Ectodermal cell (in vitro differentiated cells): ENCODE data around the gene ACTR10.

Experiments used
- H3K27ac ChIP-seq: 2 replicates; pipeline ENCODE4 v1.7.0; 2013; ENCODE audit warnings: mild to moderate bottlenecking, low read depth, low read length; ENCODE audit not compliant: insufficient read depth, poor library complexity, severe bottlenecking
- H3K27me3 ChIP-seq: 2 replicates; pipeline ENCODE4 v1.7.0; 2013; ENCODE audit warnings: mild to moderate bottlenecking, low read length; ENCODE audit not compliant: insufficient read depth, control insufficient read depth, poor library complexity, severe bottlenecking
- H3K36me3 ChIP-seq: one replicate; pipeline ENCODE4 v1.7.0; 2013; ENCODE audit warnings: low read length; ENCODE audit not compliant: control insufficient read depth, insufficient read depth
- H3K4me1 ChIP-seq: one replicate; pipeline ENCODE4 v1.7.0; 2013; ENCODE audit warnings: low read length; ENCODE audit not compliant: control insufficient read depth, insufficient read depth
- H3K4me3 ChIP-seq: 2 replicates; pipeline ENCODE4 v1.7.0; 2013; ENCODE audit warnings: low read depth, low read length, control low read depth; ENCODE audit not compliant: insufficient read depth
- H3K9me3 ChIP-seq: 2 replicates; pipeline ENCODE4 v1.7.0; 2013; ENCODE audit warnings: mild to moderate bottlenecking, low read length, moderate library complexity; ENCODE audit not compliant: control insufficient read depth
- WGBS, 2 experiments: methylation state at CpG; one replicate each; pipeline ENCODE4 v1.1.7; 2013; ENCODE audit warnings: missing lambda C conversion rate in 2 of 2; 5-methylcytosine and 5-hydroxymethylcytosine counted together

ACTR10 gene

DNA sequence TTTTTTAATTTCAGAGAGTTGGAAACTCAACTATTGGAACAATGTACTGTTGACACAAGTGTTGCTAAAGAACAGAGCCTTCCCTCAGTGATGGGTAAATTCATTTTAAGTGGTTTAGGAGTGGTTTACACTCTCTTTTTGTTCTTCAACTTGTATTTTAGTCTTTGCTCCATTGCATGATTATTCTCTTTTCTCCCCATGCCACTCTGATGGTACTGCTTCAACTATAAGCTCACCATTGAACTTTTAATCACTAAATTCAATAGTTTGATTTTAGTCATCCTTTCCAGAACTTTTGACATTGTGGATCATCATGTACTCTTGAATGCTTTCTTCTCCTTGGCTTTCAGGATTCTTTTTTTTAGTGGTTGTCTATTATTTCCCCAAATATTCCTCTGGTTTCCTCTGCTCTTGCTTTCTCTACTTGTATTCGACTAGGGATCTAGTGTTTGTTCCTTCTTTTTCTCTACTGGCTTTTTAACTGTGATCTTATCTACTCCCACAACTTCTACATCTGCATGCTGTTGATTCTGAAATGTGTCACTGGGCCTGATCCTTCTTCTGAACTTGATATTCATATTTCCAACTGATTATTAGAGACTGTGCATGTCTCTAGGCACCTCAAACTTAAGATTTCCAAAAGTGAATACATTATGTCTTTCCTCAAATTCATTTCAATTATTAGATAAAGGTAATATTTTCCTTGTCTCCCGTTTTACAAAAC lies 15.4 kb downstream of the ACTR10 start:
- Histone ChIP-seq H3K36me3 (peaks cover 10% of the 10 kb centered on the region), H3K4me3 (no peak overlapping the region), H3K27ac (no peak overlapping the region), H3K9me3 (no peaks in the 10 kb centered on the region), H3K4me1 (no peaks in the 10 kb centered on the region), H3K27me3 (no peaks in the 10 kb centered on the region)
- 83 to 97% methylated on average over 2 of the region's 2 CpGs for whole genome bisulfite sequencing, 2 experiments

DNA sequence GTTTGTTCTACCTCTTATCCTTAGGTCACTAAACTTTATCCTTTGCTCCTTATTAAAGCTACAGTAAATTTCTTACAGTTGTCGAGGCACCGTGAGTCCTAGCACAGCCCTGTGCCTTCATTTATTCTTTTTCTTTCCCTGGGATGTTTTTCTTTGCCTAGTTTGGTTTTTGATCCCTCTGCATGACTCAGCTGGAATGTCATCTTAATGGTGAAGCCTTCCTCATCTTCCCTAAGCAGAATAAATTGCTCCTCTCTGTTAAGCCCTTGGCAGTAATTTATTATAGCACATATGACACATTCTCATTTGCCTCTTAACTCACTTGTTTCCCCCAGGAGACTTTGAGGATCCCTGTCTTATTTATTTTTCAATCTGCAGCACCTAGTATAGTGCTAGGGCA lies 16.6 kb downstream of the ACTR10 start:
- Histone ChIP-seq H3K27ac (no peak overlapping the region), H3K27me3 (no peaks in the 10 kb centered on the region), H3K36me3 (peaks cover 10% of the 10 kb centered on the region)

DNA sequence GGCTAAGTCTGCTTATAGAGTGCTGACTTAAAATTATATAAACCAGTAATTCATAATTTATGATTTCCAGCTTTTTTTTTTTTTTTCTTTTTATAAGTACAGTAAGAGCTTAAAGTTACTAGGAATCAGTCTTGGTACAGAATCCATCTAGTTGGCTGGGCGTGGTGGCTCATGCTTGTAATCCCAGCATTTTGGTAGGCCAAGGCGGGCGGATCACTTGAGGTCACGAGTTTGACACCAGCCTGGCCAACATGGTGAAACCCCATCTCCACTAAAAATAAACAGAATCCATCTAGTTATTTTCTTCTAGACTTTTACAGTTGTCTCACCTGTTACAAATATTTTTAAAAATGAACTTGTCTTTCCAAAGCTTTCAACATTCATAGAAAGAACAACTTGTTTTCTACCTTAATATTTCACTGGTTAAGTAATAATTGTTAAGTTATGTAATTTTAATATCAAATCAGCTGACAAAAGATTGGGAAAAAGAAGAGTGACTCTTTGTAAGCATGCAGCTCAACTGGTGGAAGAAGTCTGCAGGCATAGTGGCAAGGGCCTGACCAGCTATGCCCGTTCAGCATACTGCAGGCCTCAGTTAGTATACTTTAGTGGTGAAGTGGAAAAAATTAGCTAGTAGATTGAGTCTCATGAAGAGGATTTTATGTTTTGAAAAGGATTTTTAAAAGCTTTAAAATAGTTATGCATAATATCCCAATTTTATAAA lies 27.3 kb downstream of the ACTR10 start:
- Histone ChIP-seq H3K36me3 (peaks cover 1% of the 10 kb centered on the region), H3K27ac (no peak overlapping the region), H3K4me3 (no peak overlapping the region), H3K27me3 (no peaks in the 10 kb centered on the region), H3K9me3 (no peaks in the 10 kb centered on the region), H3K4me1 (no peaks in the 10 kb centered on the region)
- WGBS, 2 experiments, result 89 to 93% methylated on average over 5 of the region's 5 CpGs

More for the DNA sequence above, 16.6 kb downstream of the ACTR10 start:
- 88 to 97% methylated on average over 2 of the region's 2 CpGs for WGBS, 2 experiments
- no peaks in the 10 kb centered on the region for H3K9me3 ChIP-seq
- H3K4me1 ChIP-seq, result no peaks in the 10 kb centered on the region
- no peak overlapping the region for H3K4me3 ChIP-seq

- Histone ChIP-seq H3K36me3 (no peaks in the 10 kb centered on the region), H3K4me3 (no peak overlapping the region), H3K4me1 (no peaks in the 10 kb centered on the region), H3K27ac (no peak overlapping the region), H3K9me3 (no peaks in the 10 kb centered on the region), H3K27me3 (no peaks in the 10 kb centered on the region)
- WGBS, 2 experiments, result 79 to 81% methylated on average over 16 of the region's 16 CpGs
These were observed 38.6 kb downstream of the ACTR10 start for GRCh38 chr14:58238252-58239243.

DNA sequence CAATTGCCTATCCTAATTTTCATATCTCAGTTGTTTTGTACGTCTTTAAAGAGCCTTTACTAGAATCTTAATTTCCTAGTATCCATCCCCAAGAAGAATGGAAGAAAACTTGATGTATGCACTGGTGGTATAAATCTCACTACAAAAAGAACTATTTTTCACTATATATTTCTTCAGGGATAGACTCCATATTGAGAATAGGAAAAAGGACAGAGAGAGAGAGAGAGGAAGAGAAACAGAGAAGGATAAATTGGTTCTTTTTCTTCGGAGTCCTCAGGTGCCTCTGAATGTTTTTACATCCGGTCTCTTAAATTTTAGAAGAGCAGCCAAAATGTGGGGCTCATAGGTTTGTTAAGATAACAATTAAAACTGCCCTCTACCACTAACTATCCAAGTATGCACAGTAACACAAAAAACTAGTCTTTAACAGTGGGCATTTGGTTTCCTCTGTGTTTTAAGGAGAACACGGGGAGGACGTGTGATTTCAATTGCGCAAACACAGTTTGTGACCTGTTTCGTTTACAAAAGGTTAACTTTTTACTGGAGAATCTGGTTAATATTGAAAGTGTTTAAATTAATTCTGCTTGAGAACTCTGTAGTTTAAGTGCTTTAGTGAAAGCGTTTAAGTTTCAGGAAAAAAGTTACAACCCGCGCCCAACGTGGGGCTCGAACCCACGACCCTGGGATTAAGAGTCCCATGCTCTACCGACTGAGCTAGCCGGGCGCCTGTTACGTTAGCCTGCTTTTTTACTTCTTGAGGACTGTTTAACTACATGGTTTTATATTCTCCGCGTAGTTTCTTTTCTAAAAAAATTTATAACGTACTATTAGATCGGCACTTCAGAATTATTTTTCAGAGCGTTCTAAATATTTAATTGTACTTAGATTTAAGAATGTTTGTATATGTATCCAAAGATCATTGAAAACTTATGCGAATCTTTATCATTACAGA lies 39.6 kb downstream of the ACTR10 start:
- no peaks in the 10 kb centered on the region for H3K9me3 ChIP-seq
- H3K4me3 ChIP-seq, result peak overlapping the region; percentile 83
- H3K4me1 ChIP-seq, result no peaks in the 10 kb centered on the region
- H3K27me3 ChIP-seq, result no peaks in the 10 kb centered on the region
- no peak overlapping the region for H3K27ac ChIP-seq
- no peaks in the 10 kb centered on the region for H3K36me3 ChIP-seq
- 27 to 29% methylated on average over 16 to 22 of the region's 23 CpGs for WGBS, 2 experiments

DNA sequence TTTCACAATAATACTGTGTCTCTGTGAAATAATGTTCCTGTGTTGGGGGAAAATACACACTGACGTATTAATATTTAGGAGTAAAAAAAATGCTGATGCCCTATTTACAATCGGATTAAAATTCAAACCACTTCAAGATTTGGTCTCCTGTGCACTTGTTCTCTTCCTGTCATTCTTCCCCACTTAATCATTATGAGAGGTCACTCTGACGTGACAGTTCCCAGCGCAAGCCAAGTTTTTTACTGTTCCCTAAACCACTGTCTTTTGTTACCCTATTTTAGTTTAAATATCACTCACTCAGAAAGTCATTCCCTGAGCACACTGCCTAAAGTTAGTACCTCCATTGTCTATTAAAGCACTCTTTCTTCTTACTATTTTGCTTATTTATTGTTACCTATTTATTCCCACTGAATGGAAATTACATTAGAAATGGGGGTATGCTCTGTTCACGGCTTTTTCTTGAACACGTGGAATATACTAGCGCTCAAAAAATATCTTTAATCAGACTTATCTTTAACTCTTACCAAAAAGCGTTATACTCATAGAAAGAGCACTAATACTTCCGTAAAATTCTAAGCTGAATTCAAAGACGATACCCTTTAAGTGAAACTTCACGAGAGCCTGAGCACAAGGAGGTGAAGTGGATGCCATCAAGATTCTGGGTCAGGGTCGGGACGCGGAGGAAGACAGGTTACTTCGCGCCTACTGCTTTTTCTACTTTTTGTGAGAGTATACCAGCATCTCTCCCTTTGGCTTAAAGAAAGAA lies 44.0 kb downstream of the ACTR10 start:
- Histone ChIP-seq H3K36me3 (no peaks in the 10 kb centered on the region), H3K27ac (no peak overlapping the region), H3K4me3 (peak overlapping the region; percentile 97), H3K9me3 (no peaks in the 10 kb centered on the region), H3K27me3 (no peaks in the 10 kb centered on the region), H3K4me1 (peaks cover 4% of the 10 kb centered on the region)
- 10 to 12% methylated on average over 16 of the region's 16 CpGs for WGBS, 2 experiments

- H3K9me3 ChIP-seq, result no peaks in the 10 kb centered on the region
- 0 to 1% methylated on average over 50 of the region's 50 CpGs for WGBS, 2 experiments
These were observed 44.8 kb downstream of the ACTR10 start, which contains the start of gene PSMA3 for GRCh38 chr14:58244556-58245387. Gene PSMA3, plus strand, starts transcription at chr14:58244843. Its CDS starts 78 bp downstream, at chr14:58244921.

DNA sequence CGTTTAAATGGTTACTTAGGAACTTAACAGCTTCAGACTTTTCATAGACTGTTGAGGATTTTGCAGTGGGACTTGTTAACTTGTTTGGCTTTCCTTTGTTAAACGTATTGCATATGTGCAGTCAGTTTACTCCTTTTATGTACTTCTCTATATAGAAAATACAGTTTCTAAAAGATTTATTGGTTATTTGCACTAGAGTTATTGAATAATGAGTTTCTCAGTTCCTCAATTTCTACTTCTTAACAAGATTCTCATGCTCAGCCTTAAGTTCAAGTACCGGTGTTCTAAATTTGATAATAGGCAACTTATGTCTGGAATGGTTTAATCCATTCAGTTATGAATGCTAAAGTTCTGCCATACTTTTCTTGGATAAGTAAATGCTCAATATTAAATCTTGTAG lies 45.6 kb downstream of the ACTR10 start:
- peaks cover 4% of the 10 kb centered on the region for H3K36me3 ChIP-seq
- H3K27me3 ChIP-seq, result no peaks in the 10 kb centered on the region
- peak overlapping the region; percentile 97 for H3K4me3 ChIP-seq
- no peaks in the 10 kb centered on the region for H3K9me3 ChIP-seq
- no peak overlapping the region for H3K27ac ChIP-seq
- WGBS, 2 experiments, result 0 to 18% methylated on average over 1 to 2 of the region's 3 CpGs
- peaks cover 4% of the 10 kb centered on the region for H3K4me1 ChIP-seq

More at GRCh38 chr14:58244556-58245387, 44.8 kb downstream of the ACTR10 start, which contains the start of gene PSMA3:
- Histone ChIP-seq H3K4me3 (peak within 1 kb of the TSS; percentile 97), H3K4me1 (peaks cover 4% of the 10 kb centered on the region), H3K27ac (peak within 1 kb of the TSS; percentile 89), H3K36me3 (no peaks in the 10 kb centered on the region), H3K27me3 (no peaks in the 10 kb centered on the region)
